GM12875 (cell line): ENCODE measurements around the gene FAM174C.
A peak's percentile ranks its signal among the peaks of the same experiment; 100 is the strongest.

Experiments used
- H3K4me3 ChIP-seq: one replicate; pipeline ENCODE4 v1.5.1; 2011; ENCODE audit warnings: low read depth, low read length, control low read depth
- CTCF ChIP-seq: IDR thresholded peaks from 2 replicates; pipeline ENCODE4 v1.5.1; 2011; ENCODE audit warnings: low read depth, mild to moderate bottlenecking, control low read depth, inconsistent platforms, low read length, moderate library complexity, borderline replicate concordance; ENCODE audit not compliant: insufficient read depth

The FAM174C gene

GRCh38 chr19:1276628-1277022, 1.3 kb downstream of the FAM174C start:
- no peak for TF ChIP-seq CTCF
- H3K4me3 ChIP-seq = peak overlapping the region; percentile 79

- no peak for TF ChIP-seq CTCF
- no peak overlapping the region for H3K4me3 ChIP-seq
These were observed 1.7 kb downstream of the FAM174C start for GRCh38 chr19:1277061-1277460.

- H3K4me3 ChIP-seq = no peak overlapping the region
- TF ChIP-seq CTCF = no peak
These were observed 2.7 kb downstream of the FAM174C start for GRCh38 chr19:1278074-1278473.

GRCh38 chr19:1278713-1279660, 3.7 kb downstream of the FAM174C start:
- H3K4me3 ChIP-seq = no peak overlapping the region
- no peak for TF ChIP-seq CTCF

- no peak overlapping the region for H3K4me3 ChIP-seq
- peak; percentile 98 for TF ChIP-seq CTCF
These were observed 4.5 kb downstream of the FAM174C start for GRCh38 chr19:1279782-1280341.

- TF ChIP-seq CTCF = no peak
- H3K4me3 ChIP-seq = no peak overlapping the region
These were observed 5.6 kb downstream of the FAM174C start for GRCh38 chr19:1280636-1281568.
